GM10847 (cell line): ENCODE data around the gene CNOT6L.
A peak's percentile ranks its signal among the peaks of the same experiment; 100 is the strongest.

Experiments used
- POLR2A ChIP-seq: IDR thresholded peaks from 2 replicates; pipeline ENCODE4 v1.6.1; 2011; ENCODE audit not compliant: insufficient read length; ENCODE audit errors: extremely low read depth

Gene CNOT6L

GRCh38 chr4:77833126-77833724, 14.1 kb upstream of the CNOT6L start:
- no peak for TF ChIP-seq POLR2A

- no peak for TF ChIP-seq POLR2A
Measured at GRCh38 chr4:77827343-77827742, 8.2 kb upstream of the CNOT6L start.

- TF ChIP-seq POLR2A, result no peak
Measured at GRCh38 chr4:77826275-77826674, 7.1 kb upstream of the CNOT6L start.

- no peak for TF ChIP-seq POLR2A
Measured at GRCh38 chr4:77821775-77822174, 2.6 kb upstream of the CNOT6L start.

GRCh38 chr4:77820649-77821561, 1.7 kb upstream of the CNOT6L start:
- TF ChIP-seq POLR2A, result no peak

- peak; percentile 44 for TF ChIP-seq POLR2A
Measured at GRCh38 chr4:77819843-77820648, 878 bp upstream of the CNOT6L start.

GRCh38 chr4:77819404-77819842, 255 bp upstream of the CNOT6L start:
- TF ChIP-seq POLR2A, result no peak

GRCh38 chr4:77818073-77818601, 1.0 kb downstream of the CNOT6L start:
- no peak for TF ChIP-seq POLR2A

GRCh38 chr4:77817304-77818072, 1.7 kb downstream of the CNOT6L start:
- no peak for TF ChIP-seq POLR2A

- no peak for TF ChIP-seq POLR2A
Measured at GRCh38 chr4:77816546-77816945, 2.6 kb downstream of the CNOT6L start.

- TF ChIP-seq POLR2A, result no peak
Measured at GRCh38 chr4:77815636-77816035, 3.5 kb downstream of the CNOT6L start.

GRCh38 chr4:77805840-77806239, 13.3 kb downstream of the CNOT6L start:
- no peak for TF ChIP-seq POLR2A

GRCh38 chr4:77804471-77804870, 14.7 kb downstream of the CNOT6L start:
- TF ChIP-seq POLR2A, result no peak

- no peak for TF ChIP-seq POLR2A
Measured at GRCh38 chr4:77802402-77802801, 16.8 kb downstream of the CNOT6L start.

- TF ChIP-seq POLR2A, result no peak
Measured at GRCh38 chr4:77801260-77801608, 17.9 kb downstream of the CNOT6L start.
